Tibial artery (tissue), 4 donors: ENCODE results near the gene FSIP1.

ENCODE experiments used
- DNase-seq, 2 donors: peaks; one replicate each; pipeline ENCODE4 v3.0.0-alpha.2; 2019
- H3K27ac ChIP-seq, 2 donors: fragments of 200-600 bp; sonication (generic) in 1 of 2; 1 replicate in 1 of 2; 2 replicates in 1 of 2; pipeline ENCODE4 v1.5.1; 2018 to 2019; ENCODE audit warnings: mild to moderate bottlenecking in 1 of 2
- H3K27me3 ChIP-seq, 2 donors: fragments of 200-600 bp; sonication (generic) in 1 of 2; one replicate each; pipeline versions ENCODE4 v1.5.1 to v1.6.0; 2016 to 2019
- H3K36me3 ChIP-seq, 3 donors: fragments of 200-600 bp; sonication (generic) in 2 of 3; one replicate each; pipeline ENCODE4 v1.5.1; 2016 to 2019; ENCODE audit warnings: mild to moderate bottlenecking in 2 of 3
- H3K4me1 ChIP-seq, 4 donors: fragments of 200-600 bp; sonication (generic) in 2 of 4; 1 replicate in 3 of 4; 2 replicates in 1 of 4; pipeline ENCODE4 v1.5.1; 2016 to 2019
- H3K4me3 ChIP-seq, 2 donors: fragments of 200-600 bp; sonication (generic) in 1 of 2; 1 replicate in 1 of 2; 2 replicates in 1 of 2; pipeline ENCODE4 v1.5.1; 2018 to 2019; ENCODE audit warnings: mild to moderate bottlenecking in 2 of 2
- H3K9me3 ChIP-seq, 3 donors: fragments of 200-600 bp; sonication (generic) in 1 of 3; one replicate each; pipeline ENCODE4 v1.5.1; 2016 to 2019
- intact Hi-C: fragments of 100-400 bp; cut with DNase I; formaldehyde crosslinking; loops from one replicate; pipeline ENCODE4 v1.15.0; 2023; ENCODE audit warnings: low total_unique reads
- TF ChIP-seq, protein P1 (sequence below), 2 experiments: fragments of 200-600 bp in 1 of 2; fragments of 450-650 bp in 1 of 2; IDR thresholded peaks; one replicate each; pipeline ENCODE4 v1.5.1; 2017 to 2019; ENCODE audit warnings: antibody characterized with exemption in 2 of 2, mild to moderate bottlenecking in 1 of 2, moderate library complexity in 1 of 2

The FSIP1 gene

DNA sequence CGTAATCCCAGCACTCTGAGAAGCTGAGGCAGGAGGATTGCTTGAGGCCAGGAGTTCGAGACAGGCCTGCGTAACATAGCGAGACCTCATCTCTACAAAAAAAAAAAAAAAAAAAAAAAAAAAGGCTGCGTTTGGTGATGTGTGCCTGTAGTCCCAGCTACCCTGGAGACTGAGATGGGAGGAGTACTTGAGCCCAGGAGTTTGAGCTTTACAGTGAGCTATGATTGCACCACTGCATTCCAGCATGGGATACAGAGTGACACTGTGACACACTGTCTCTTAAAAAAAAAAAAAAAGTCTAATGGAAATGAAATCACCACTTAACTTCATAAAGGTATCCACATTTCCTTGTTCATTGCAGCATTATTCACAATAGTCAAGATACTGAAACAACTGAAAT is 136.2 kb downstream of the FSIP1 start:
- TF ChIP-seq, protein P1, sequence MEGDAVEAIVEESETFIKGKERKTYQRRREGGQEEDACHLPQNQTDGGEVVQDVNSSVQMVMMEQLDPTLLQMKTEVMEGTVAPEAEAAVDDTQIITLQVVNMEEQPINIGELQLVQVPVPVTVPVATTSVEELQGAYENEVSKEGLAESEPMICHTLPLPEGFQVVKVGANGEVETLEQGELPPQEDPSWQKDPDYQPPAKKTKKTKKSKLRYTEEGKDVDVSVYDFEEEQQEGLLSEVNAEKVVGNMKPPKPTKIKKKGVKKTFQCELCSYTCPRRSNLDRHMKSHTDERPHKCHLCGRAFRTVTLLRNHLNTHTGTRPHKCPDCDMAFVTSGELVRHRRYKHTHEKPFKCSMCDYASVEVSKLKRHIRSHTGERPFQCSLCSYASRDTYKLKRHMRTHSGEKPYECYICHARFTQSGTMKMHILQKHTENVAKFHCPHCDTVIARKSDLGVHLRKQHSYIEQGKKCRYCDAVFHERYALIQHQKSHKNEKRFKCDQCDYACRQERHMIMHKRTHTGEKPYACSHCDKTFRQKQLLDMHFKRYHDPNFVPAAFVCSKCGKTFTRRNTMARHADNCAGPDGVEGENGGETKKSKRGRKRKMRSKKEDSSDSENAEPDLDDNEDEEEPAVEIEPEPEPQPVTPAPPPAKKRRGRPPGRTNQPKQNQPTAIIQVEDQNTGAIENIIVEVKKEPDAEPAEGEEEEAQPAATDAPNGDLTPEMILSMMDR (IDR thresholded peaks at IDR 0.05), result no peak
- Histone ChIP-seq H3K27me3 (no peaks in the 10 kb centered on the region), H3K36me3 (no peaks in the 10 kb centered on the region), H3K27ac (no peak overlapping the region), H3K9me3 (no peaks in the 10 kb centered on the region), H3K4me1 (peaks cover 0 to 10% (median 3%) of the 10 kb centered on the region in 4 donors), H3K4me3 (no peak overlapping the region)
- DNase-seq, result no peak
- intact Hi-C loops, result no loop called here

DNA sequence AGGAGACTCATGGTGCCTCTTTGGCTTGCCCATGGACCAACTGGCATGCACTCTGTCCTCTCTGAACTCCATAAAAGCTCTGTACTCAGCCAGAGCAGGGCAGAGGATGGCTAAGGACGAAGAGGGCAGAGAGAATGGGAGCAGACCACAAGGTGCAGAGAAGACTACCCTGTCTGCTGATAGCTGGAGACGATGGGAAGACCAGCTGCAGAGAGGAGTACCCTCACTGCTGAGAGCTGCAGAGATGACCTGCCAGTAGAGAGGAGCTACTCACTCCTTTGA is 136.7 kb downstream of the FSIP1 start:
- no peaks in the 10 kb centered on the region for H3K36me3 ChIP-seq
- TF ChIP-seq, protein P1 (IDR thresholded peaks at IDR 0.05), result no peak
- no peaks in the 10 kb centered on the region for H3K9me3 ChIP-seq
- H3K27me3 ChIP-seq, result no peaks in the 10 kb centered on the region
- intact Hi-C loops, result no loop called here
- DNase-seq, result no peak
- no peak overlapping the region for H3K4me3 ChIP-seq
- peaks cover 0 to 10% (median 3%) of the 10 kb centered on the region in 4 donors for H3K4me1 ChIP-seq
- no peak overlapping the region for H3K27ac ChIP-seq

DNA sequence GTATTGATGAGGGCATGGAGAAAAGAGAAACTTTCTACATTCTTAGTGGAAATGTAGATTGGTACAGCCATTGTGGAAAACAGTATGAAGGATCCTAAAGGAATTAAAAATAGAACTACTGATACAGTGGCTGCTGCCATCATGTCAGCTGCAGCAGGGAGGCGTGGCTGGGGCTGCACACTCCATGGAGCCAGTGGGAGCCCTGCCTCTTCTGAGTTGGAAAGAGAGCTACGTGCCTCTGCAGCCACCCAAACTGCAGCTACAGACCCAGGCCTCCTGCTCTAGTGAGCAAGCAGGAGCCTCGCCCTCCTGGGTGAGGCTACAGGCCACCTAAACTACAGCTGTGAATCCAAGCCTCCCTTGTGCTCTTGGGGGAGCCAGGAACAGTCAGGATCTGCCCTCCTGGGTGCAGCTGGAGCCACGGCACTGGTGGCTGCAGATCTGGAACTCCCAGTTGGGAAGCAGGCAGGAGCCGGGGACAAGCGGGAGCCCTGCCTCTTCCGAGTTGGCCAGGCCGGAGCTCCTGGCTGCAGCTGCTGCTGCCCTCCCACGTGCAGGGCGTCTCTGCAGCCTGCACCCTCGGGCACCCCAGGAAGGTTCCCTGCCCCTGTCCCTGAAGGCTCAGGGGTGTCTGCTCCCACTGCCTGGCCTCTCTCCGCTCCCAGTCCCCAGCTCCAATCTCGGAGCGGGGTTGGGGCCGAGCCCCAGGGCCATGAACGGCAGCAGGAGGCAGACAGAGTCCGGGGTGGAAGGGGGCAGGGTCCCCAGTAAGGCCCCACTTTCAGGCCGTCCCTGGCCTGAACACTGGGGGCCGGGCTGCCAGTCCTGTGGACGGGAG is 137.3 kb downstream of the FSIP1 start:
- no peaks in the 10 kb centered on the region for H3K36me3 ChIP-seq
- intact Hi-C loops, result no loop called here
- no peak overlapping the region for H3K4me3 ChIP-seq
- no peak overlapping the region for H3K27ac ChIP-seq
- H3K4me1 ChIP-seq, result peaks cover 0 to 10% (median 3%) of the 10 kb centered on the region in 4 donors
- H3K9me3 ChIP-seq, result no peaks in the 10 kb centered on the region
- H3K27me3 ChIP-seq, result no peaks in the 10 kb centered on the region
- TF ChIP-seq, protein P1 (IDR thresholded peaks at IDR 0.05), result no peak
- DNase-seq, result no peak

DNA sequence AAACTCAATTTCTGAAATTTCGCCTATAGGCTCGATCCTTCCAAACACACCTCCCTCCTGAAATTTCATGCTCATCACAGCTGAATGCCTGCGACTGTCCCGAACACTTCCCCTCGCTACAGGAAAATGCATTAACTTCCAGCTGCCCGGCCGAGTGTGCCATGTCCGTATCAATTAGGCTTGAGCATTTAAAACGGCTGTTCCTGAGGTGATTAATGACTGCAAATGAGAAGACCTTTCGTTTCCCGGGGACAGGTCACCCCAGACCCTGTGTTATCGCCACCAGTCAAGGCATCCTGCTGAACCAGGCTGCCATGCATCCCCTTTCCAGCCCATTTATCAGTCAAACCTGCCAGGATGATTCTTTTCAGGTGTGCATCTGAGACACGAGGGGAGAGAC is 138.5 kb downstream of the FSIP1 start:
- DNase-seq, result no peak
- H3K36me3 ChIP-seq, result no peaks in the 10 kb centered on the region
- H3K4me3 ChIP-seq, result no peak overlapping the region
- H3K9me3 ChIP-seq, result no peaks in the 10 kb centered on the region
- H3K27ac ChIP-seq, result no peak overlapping the region
- H3K4me1 ChIP-seq, result peaks cover 0 to 10% (median 3%) of the 10 kb centered on the region in 4 donors
- intact Hi-C loops, result no loop called here
- H3K27me3 ChIP-seq, result no peaks in the 10 kb centered on the region
- TF ChIP-seq, protein P1 (IDR thresholded peaks at IDR 0.05), result no peak

DNA sequence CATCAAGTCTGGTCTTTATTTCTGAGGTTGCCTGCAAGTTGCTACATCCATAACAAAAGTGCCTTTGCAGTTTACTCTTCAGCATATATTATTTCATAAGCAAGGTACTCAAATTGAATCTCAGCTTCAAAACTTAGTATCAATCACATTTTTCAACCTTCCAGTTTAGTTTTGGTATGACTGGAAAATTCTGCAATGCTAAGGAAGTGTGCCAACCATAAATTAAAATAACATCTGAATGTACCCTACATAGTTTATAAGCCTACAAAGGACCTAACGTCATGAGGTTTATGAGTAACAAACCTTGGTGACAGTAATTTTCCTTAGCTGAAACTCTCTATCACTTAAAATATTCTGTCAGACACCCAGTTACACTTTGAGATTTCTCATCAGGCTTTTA is 138.9 kb downstream of the FSIP1 start:
- Histone ChIP-seq H3K27me3 (no peaks in the 10 kb centered on the region), H3K36me3 (no peaks in the 10 kb centered on the region), H3K4me3 (no peak overlapping the region), H3K27ac (no peak overlapping the region), H3K4me1 (peaks cover 0 to 10% (median 3%) of the 10 kb centered on the region in 4 donors), H3K9me3 (no peaks in the 10 kb centered on the region)
- intact Hi-C loops, result no loop called here
- DNase-seq, result no peak
- TF ChIP-seq, protein P1 (IDR thresholded peaks at IDR 0.05), result no peak
